ENCODE results near the gene TCF20. TPM values are rescaled to one million over a fixed set of nuclear protein-coding genes. Genes with fewer than 3 reads are reported as not detected.

Gene TCF20
- total and polyA plus RNA-seq, 2 experiments from 2014 or later = 0.64 to 17.2 TPM

- Histone ChIP-seq H3K79me2 (ENCODE audit: insufficient read depth) (peaks cover 100% of the 10 kb centered on the region), H3K9me3 (ENCODE audit: low read depth) (no peaks in the 10 kb centered on the region), H3K4me2 (ENCODE audit: unreplicated experiment) (no peak overlapping the region), H4K20me1 (ENCODE audit: insufficient read depth) (0 out of 2 replicates have a peak, but pooled peaks cover 26% of the 10 kb centered on the region), H3K4me3 (no peak overlapping the region), H3F3A (ENCODE audit: insufficient read depth) (peaks cover 4% of the 10 kb centered on the region; the same call in 1 of the 2 replicates), H3K27ac (no peak overlapping the region), H3K9me2 (ENCODE audit: insufficient read depth) (0 out of 2 replicates have a peak, but pooled peaks cover 3% of the 10 kb centered on the region), H3K4me1 (ENCODE audit: insufficient read depth) (peaks cover 21% of the 10 kb centered on the region), H3K27me3 (replicated peaks; ENCODE audit: insufficient read depth) (no peaks in the 10 kb centered on the region), H3K36me3 (ENCODE audit: low read depth) (no peaks in the 10 kb centered on the region), H2AFZ (no peak overlapping the region), H3K9ac (no peak overlapping the region)
- DNase-seq = no peak
- in situ Hi-C loops (cut with MboI) = no loop called here
- 65 to 69% methylated on average over 2 of the region's 2 CpGs for WGBS, 2 experiments (ENCODE audit: low coverage in 1 of 2, low lambda C conversion rate in 2 of 2, missing lambda C conversion rate in 2 of 2)
- TF ChIP-seq EZH2 (IDR thresholded peaks at IDR 0.05; ENCODE audit: insufficient read depth, poor library complexity, severe bottlenecking) = no peak
- no peak for TF ChIP-seq EZH2phosphoT487 (IDR thresholded peaks at IDR 0.05; ENCODE audit: insufficient read depth, low read depth)
Measured at GRCh38 chr22:42256220-42256619, 14.2 kb downstream of the TCF20 start.

- H3K9ac ChIP-seq = no peak overlapping the region
- H3K27ac ChIP-seq = no peak overlapping the region
- no peaks in the 10 kb centered on the region for H3K36me3 ChIP-seq (ENCODE audit: low read depth)
- no peak overlapping the region for H3K4me3 ChIP-seq
- no peak overlapping the region for H2AFZ ChIP-seq
- H3K9me3 ChIP-seq (ENCODE audit: low read depth) = no peaks in the 10 kb centered on the region
- H3K79me2 ChIP-seq (ENCODE audit: insufficient read depth) = peaks cover 100% of the 10 kb centered on the region
- in situ Hi-C loops (cut with MboI) = no loop called here
- no peaks in the 10 kb centered on the region for H3F3A ChIP-seq (ENCODE audit: insufficient read depth)
- H4K20me1 ChIP-seq (ENCODE audit: insufficient read depth) = peaks cover 5% of the 10 kb centered on the region
- no peaks in the 10 kb centered on the region for H3K27me3 ChIP-seq (replicated peaks; ENCODE audit: insufficient read depth)
- no peaks in the 10 kb centered on the region for H3K4me1 ChIP-seq (ENCODE audit: insufficient read depth)
- DNase-seq = no peak
- no peak overlapping the region for H3K4me2 ChIP-seq (ENCODE audit: unreplicated experiment)
- WGBS, 2 experiments (ENCODE audit: low coverage in 1 of 2, low lambda C conversion rate in 2 of 2, missing lambda C conversion rate in 2 of 2) = 97 to 98% methylated on average over 4 of the region's 4 CpGs
- H3K9me2 ChIP-seq (ENCODE audit: insufficient read depth) = no peaks in the 10 kb centered on the region
- TF ChIP-seq EZH2phosphoT487 (IDR thresholded peaks at IDR 0.05; ENCODE audit: insufficient read depth, low read depth) (no peak), EZH2 (IDR thresholded peaks at IDR 0.05; ENCODE audit: insufficient read depth, poor library complexity, severe bottlenecking) (no peak)
Measured at GRCh38 chr22:42249831-42250230, 20.6 kb downstream of the TCF20 start.

- Histone ChIP-seq H3K9me3 (ENCODE audit: low read depth) (no peaks in the 10 kb centered on the region), H3K27me3 (replicated peaks; ENCODE audit: insufficient read depth) (no peaks in the 10 kb centered on the region), H3K4me2 (ENCODE audit: unreplicated experiment) (no peak overlapping the region), H3K9me2 (ENCODE audit: insufficient read depth) (no peaks in the 10 kb centered on the region), H3K4me1 (ENCODE audit: insufficient read depth) (no peaks in the 10 kb centered on the region), H3K4me3 (no peak overlapping the region), H3K27ac (no peak overlapping the region), H4K20me1 (ENCODE audit: insufficient read depth) (peaks cover 5% of the 10 kb centered on the region), H3K9ac (no peak overlapping the region), H3K36me3 (ENCODE audit: low read depth) (no peaks in the 10 kb centered on the region), H3F3A (ENCODE audit: insufficient read depth) (no peaks in the 10 kb centered on the region), H3K79me2 (ENCODE audit: insufficient read depth) (peaks cover 100% of the 10 kb centered on the region), H2AFZ (no peak overlapping the region)
- in situ Hi-C loops (cut with MboI) = no loop called here
- 92 to 100% methylated on average over 1 of the region's 1 CpG for WGBS, 2 experiments (ENCODE audit: low coverage in 1 of 2, low lambda C conversion rate in 2 of 2, missing lambda C conversion rate in 2 of 2)
- no peak for TF ChIP-seq EZH2 (IDR thresholded peaks at IDR 0.05; ENCODE audit: insufficient read depth, poor library complexity, severe bottlenecking)
- TF ChIP-seq EZH2phosphoT487 (IDR thresholded peaks at IDR 0.05; ENCODE audit: insufficient read depth, low read depth) = no peak
- no peak for DNase-seq
Measured at GRCh38 chr22:42248995-42249394, 21.5 kb downstream of the TCF20 start.

GRCh38 chr22:42247596-42247995 is 22.9 kb downstream of the TCF20 start:
- Histone ChIP-seq H4K20me1 (ENCODE audit: insufficient read depth) (peaks cover 5% of the 10 kb centered on the region), H3K9ac (no peak overlapping the region), H3K4me1 (ENCODE audit: insufficient read depth) (no peaks in the 10 kb centered on the region), H3K27ac (no peak overlapping the region), H3K79me2 (ENCODE audit: insufficient read depth) (peaks cover 97% of the 10 kb centered on the region), H3K27me3 (replicated peaks; ENCODE audit: insufficient read depth) (no peaks in the 10 kb centered on the region), H3K36me3 (ENCODE audit: low read depth) (no peaks in the 10 kb centered on the region), H3K9me3 (ENCODE audit: low read depth) (no peaks in the 10 kb centered on the region), H3K4me3 (no peak overlapping the region), H3K4me2 (ENCODE audit: unreplicated experiment) (no peak overlapping the region), H3F3A (ENCODE audit: insufficient read depth) (no peaks in the 10 kb centered on the region), H2AFZ (no peak overlapping the region), H3K9me2 (ENCODE audit: insufficient read depth) (no peaks in the 10 kb centered on the region)
- no peak for DNase-seq
- in situ Hi-C loops (cut with MboI) = no loop called here
- TF ChIP-seq EZH2phosphoT487 (IDR thresholded peaks at IDR 0.05; ENCODE audit: insufficient read depth, low read depth) (no peak), EZH2 (IDR thresholded peaks at IDR 0.05; ENCODE audit: insufficient read depth, poor library complexity, severe bottlenecking) (no peak)
- WGBS, 2 experiments (ENCODE audit: low coverage in 1 of 2, low lambda C conversion rate in 2 of 2, missing lambda C conversion rate in 2 of 2) = 96 to 98% methylated on average over 3 of the region's 3 CpGs

- in situ Hi-C loops (cut with MboI) = no loop called here
- H3K4me1 ChIP-seq (ENCODE audit: insufficient read depth) = no peaks in the 10 kb centered on the region
Measured at GRCh38 chr22:42243802-42244060, 26.7 kb downstream of the TCF20 start.

More at GRCh38 chr22:42243802-42244060, 26.7 kb downstream of the TCF20 start:
- TF ChIP-seq EZH2phosphoT487 (IDR thresholded peaks at IDR 0.05; ENCODE audit: insufficient read depth, low read depth) = no peak
- TF ChIP-seq EZH2 (IDR thresholded peaks at IDR 0.05; ENCODE audit: insufficient read depth, poor library complexity, severe bottlenecking) = no peak
- H3K79me2 ChIP-seq (ENCODE audit: insufficient read depth) = peaks cover 97% of the 10 kb centered on the region
- H3K36me3 ChIP-seq (ENCODE audit: low read depth) = no peaks in the 10 kb centered on the region
- peaks cover 5% of the 10 kb centered on the region for H4K20me1 ChIP-seq (ENCODE audit: insufficient read depth)
- H3K9me3 ChIP-seq (ENCODE audit: low read depth) = no peaks in the 10 kb centered on the region
- H3K9ac ChIP-seq = no peak overlapping the region
- H3K9me2 ChIP-seq (ENCODE audit: insufficient read depth) = no peaks in the 10 kb centered on the region
- H3K27me3 ChIP-seq (replicated peaks; ENCODE audit: insufficient read depth) = no peaks in the 10 kb centered on the region
- no peak overlapping the region for H3K27ac ChIP-seq
- no peak overlapping the region for H3K4me3 ChIP-seq
- no peak for DNase-seq
- H3F3A ChIP-seq (ENCODE audit: insufficient read depth) = no peaks in the 10 kb centered on the region
- H2AFZ ChIP-seq = no peak overlapping the region
- H3K4me2 ChIP-seq (ENCODE audit: unreplicated experiment) = no peak overlapping the region
